HL-60 (cell line): ENCODE measurements around the gene AQP12B.

Source experiments
- POLR2AphosphoS5 ChIP-seq: IDR thresholded peaks from 2 replicates; pipeline ENCODE4 v1.6.1; 2012; ENCODE audit warnings: low read depth
- TF ChIP-seq, protein P1 (sequence below): IDR thresholded peaks from one replicate; pipeline ENCODE4 v1.5.1; 2011; ENCODE audit warnings: low read length, control low read depth, inconsistent platforms; ENCODE audit not compliant: insufficient read depth

DNA sequence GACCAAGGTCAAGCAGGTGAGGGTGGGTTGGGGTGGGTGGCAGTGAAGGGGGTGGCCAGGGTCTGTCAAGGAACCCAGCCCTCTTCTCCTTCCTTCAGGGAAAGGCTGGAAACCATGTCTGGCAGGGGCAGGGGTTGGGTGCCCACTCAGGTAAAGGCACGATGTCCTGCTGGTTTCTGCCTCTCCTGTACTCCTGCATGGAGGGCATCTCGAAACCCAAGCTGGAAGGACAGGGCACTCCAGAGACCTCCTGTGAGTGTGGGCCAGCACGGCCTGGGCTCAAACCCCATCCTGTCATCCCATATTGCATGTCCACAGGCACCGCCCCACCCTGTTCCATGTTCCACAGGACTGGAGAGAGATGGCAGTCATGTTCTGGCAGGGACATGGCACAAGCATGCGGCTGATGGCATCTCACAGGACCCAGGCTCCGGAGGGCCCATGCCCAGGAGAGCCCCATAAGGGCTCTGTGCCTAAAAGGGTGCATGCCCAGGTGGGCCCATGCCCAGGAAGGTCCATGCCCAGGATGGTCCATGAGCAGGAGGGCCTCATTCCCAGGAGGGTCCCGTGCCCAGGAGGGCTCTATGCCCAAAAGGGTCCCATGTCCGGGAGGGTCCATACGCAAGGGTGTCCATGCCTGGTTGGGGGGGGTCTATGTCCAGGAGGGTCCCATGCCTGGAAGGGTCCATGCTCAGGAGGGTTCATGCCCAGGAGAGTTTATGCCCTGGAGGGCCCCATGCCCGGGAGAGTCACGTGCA is 51.0 kb downstream of the AQP12B start:
- TF ChIP-seq, protein P1, sequence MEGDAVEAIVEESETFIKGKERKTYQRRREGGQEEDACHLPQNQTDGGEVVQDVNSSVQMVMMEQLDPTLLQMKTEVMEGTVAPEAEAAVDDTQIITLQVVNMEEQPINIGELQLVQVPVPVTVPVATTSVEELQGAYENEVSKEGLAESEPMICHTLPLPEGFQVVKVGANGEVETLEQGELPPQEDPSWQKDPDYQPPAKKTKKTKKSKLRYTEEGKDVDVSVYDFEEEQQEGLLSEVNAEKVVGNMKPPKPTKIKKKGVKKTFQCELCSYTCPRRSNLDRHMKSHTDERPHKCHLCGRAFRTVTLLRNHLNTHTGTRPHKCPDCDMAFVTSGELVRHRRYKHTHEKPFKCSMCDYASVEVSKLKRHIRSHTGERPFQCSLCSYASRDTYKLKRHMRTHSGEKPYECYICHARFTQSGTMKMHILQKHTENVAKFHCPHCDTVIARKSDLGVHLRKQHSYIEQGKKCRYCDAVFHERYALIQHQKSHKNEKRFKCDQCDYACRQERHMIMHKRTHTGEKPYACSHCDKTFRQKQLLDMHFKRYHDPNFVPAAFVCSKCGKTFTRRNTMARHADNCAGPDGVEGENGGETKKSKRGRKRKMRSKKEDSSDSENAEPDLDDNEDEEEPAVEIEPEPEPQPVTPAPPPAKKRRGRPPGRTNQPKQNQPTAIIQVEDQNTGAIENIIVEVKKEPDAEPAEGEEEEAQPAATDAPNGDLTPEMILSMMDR: no peak
- TF ChIP-seq POLR2AphosphoS5: no peak
